Spleen (tissue), 11 donors: ENCODE results near the gene ADAMTSL3. TPM values are rescaled to one million over a fixed set of nuclear protein-coding genes. Genes with fewer than 3 reads are reported as not detected.

ENCODE experiments used
- DNase-seq: peaks from one replicate; pipeline ENCODE4 v3.0.0-alpha.2; 2020
- H3K27ac ChIP-seq, 8 donors: fragments of 200-600 bp; sonication (generic) in 7 of 8; 1 replicate in 4 of 8; 2 replicates in 4 of 8; pipeline versions ENCODE4 v1.5.0 to v1.8.0; 2016 to 2021; ENCODE audit warnings: inconsistent platforms in 4 of 8, mild to moderate bottlenecking in 4 of 8, moderate library complexity in 1 of 8
- H3K27me3 ChIP-seq, 7 donors: fragments of 200-600 bp; sonication (generic) in 6 of 7; replicated peaks in 1 of 7; 1 replicate in 4 of 7; 2 replicates in 3 of 7; pipeline versions ENCODE4 v1.5.0 to v1.8.0; 2016 to 2021; ENCODE audit warnings: inconsistent platforms in 3 of 7, mild to moderate bottlenecking in 1 of 7
- H3K36me3 ChIP-seq, 6 donors: fragments of 200-600 bp; sonication (generic) in 5 of 6; 1 replicate in 4 of 6; 2 replicates in 2 of 6; pipeline versions ENCODE4 v1.5.0 to v1.8.0; 2016 to 2021; ENCODE audit warnings: inconsistent platforms in 2 of 6
- H3K4me1 ChIP-seq, 6 donors: fragments of 200-600 bp; sonication (generic) in 5 of 6; 1 replicate in 3 of 6; 2 replicates in 3 of 6; pipeline versions ENCODE4 v1.5.0 to v1.8.0; 2016 to 2021; ENCODE audit warnings: inconsistent platforms in 3 of 6
- H3K4me3 ChIP-seq, 8 donors: fragments of 200-600 bp; sonication (generic) in 7 of 8; 1 replicate in 4 of 8; 2 replicates in 4 of 8; pipeline versions ENCODE4 v1.5.0 to v1.8.0; 2016 to 2021; ENCODE audit warnings: inconsistent platforms in 4 of 8, mild to moderate bottlenecking in 4 of 8, moderate library complexity in 2 of 8
- H3K9me3 ChIP-seq, 8 donors: fragments of 200-600 bp; sonication (generic) in 7 of 8; 1 replicate in 4 of 8; 2 replicates in 4 of 8; pipeline versions ENCODE4 v1.5.0 to v1.8.0; 2016 to 2021; ENCODE audit warnings: inconsistent platforms in 4 of 8
- POLR2A ChIP-seq, 3 donors: fragments of 450-650 bp; IDR thresholded peaks; one replicate each; pipeline ENCODE4 v1.5.1; 2017; ENCODE audit warnings: antibody characterized with exemption in 3 of 3, mild to moderate bottlenecking in 1 of 3
- POLR2AphosphoS5 ChIP-seq, 3 donors: sonication (generic); formaldehyde crosslinking; IDR thresholded peaks; one replicate each; pipeline ENCODE4 v1.5.1; 2017; ENCODE audit warnings: antibody characterized with exemption in 3 of 3
- WGBS, 5 donors: extraction: QIAGEN DNeasy Blood & Tissue Kit in 3 of 5; methylation state at CpG; one replicate each; pipeline versions ENCODE4 v1.1.5 to v1.1.7; 2013 to 2018; 5-methylcytosine and 5-hydroxymethylcytosine counted together
- intact Hi-C: fragments of 100-400 bp; cut with DNase I; formaldehyde crosslinking; loops from one replicate; pipeline ENCODE4 v1.15.0; 2023; ENCODE audit warnings: low total_unique reads
- polyA plus RNA-seq, 3 donors: library from polyadenylated mRNA; stranded (reverse); fragments of 200-250 nt; gene quantifications; one replicate each; pipeline ENCODE4 v1.2.1, GENCODE V29; 2013
- total RNA-seq, 7 donors: library from RNA; depleted of rRNA in 3 of 7; stranded (reverse); fragments of >200 nt in 3 of 7; fragmentation: NEBNext Ultra II Directional in 4 of 7; extraction: Animal tissue kit (Norgen Biotek cat#: 25700) in 4 of 7; gene quantifications; one replicate each; pipeline versions ENCODE4 v1.1.0 to v1.2.1, GENCODE V29; 2016 to 2021
- TF ChIP-seq, protein P1 (sequence below), 11 experiments: fragments of 200-600 bp in 7 of 11; fragments of 450-650 bp in 4 of 11; sonication (generic) in 4 of 11; IDR thresholded peaks in 8 of 11; conservative IDR thresholded peaks in 3 of 11; 1 replicate in 7 of 11; 2 replicates in 4 of 11; pipeline versions ENCODE4 v1.4.0 to v1.8.0; 2016 to 2021; ENCODE audit warnings: antibody characterized with exemption in 11 of 11, inconsistent platforms in 4 of 11, mild to moderate bottlenecking in 1 of 11
- donor health status: healthy with polysubstance abuse.
- donor health status: DM: no; HTN: no; CAD: no; lungs with moderate emphysema.
- donor health status: DM: no; HTN: no; CAD: no.
- donor health status: Bipolar disorder and iron deficiency.
- donor health status: healthy.
- donor health status: DM: no; HTN: no; CAD: no.
- donor health status: DM: yes; HTN: yes; CAD: no.

The ADAMTSL3 gene
- total and polyA plus RNA-seq, 10 donors = 0.09 to 5.7 (median 2.9) TPM

- H3K36me3 ChIP-seq = no peaks in the 10 kb centered on the region
- H3K4me3 ChIP-seq = peak overlapping the region in 4 of 8 donors; percentile 28 to 57 (median 30)
- DNase-seq = no peak
- intact Hi-C loops = no loop called here
- no peak for TF ChIP-seq POLR2AphosphoS5 (IDR thresholded peaks at IDR 0.05)
- no peak for TF ChIP-seq POLR2A (IDR thresholded peaks at IDR 0.05)
- TF ChIP-seq, protein P1, sequence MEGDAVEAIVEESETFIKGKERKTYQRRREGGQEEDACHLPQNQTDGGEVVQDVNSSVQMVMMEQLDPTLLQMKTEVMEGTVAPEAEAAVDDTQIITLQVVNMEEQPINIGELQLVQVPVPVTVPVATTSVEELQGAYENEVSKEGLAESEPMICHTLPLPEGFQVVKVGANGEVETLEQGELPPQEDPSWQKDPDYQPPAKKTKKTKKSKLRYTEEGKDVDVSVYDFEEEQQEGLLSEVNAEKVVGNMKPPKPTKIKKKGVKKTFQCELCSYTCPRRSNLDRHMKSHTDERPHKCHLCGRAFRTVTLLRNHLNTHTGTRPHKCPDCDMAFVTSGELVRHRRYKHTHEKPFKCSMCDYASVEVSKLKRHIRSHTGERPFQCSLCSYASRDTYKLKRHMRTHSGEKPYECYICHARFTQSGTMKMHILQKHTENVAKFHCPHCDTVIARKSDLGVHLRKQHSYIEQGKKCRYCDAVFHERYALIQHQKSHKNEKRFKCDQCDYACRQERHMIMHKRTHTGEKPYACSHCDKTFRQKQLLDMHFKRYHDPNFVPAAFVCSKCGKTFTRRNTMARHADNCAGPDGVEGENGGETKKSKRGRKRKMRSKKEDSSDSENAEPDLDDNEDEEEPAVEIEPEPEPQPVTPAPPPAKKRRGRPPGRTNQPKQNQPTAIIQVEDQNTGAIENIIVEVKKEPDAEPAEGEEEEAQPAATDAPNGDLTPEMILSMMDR (IDR thresholded peaks at IDR 0.05 in 8 of 11, conservative IDR thresholded peaks at IDR 0.05 in 3 of 11) = no peak
- 22 to 62% (median 27%) methylated on average over 5 to 18 of the region's 18 CpGs for WGBS, 5 donors
- H3K27ac ChIP-seq = peak overlapping the region in 1 of 8 donors; percentile 10
- peaks cover 0 to 12% (median 0%) of the 10 kb centered on the region in 6 donors for H3K4me1 ChIP-seq
- H3K27me3 ChIP-seq = peaks cover 0 to 85% (median 27%) of the 10 kb centered on the region in 7 donors
- no peaks in the 10 kb centered on the region for H3K9me3 ChIP-seq
Measured at GRCh38 chr15:83653288-83653638, 660 bp upstream of the ADAMTSL3 start.

DNA sequence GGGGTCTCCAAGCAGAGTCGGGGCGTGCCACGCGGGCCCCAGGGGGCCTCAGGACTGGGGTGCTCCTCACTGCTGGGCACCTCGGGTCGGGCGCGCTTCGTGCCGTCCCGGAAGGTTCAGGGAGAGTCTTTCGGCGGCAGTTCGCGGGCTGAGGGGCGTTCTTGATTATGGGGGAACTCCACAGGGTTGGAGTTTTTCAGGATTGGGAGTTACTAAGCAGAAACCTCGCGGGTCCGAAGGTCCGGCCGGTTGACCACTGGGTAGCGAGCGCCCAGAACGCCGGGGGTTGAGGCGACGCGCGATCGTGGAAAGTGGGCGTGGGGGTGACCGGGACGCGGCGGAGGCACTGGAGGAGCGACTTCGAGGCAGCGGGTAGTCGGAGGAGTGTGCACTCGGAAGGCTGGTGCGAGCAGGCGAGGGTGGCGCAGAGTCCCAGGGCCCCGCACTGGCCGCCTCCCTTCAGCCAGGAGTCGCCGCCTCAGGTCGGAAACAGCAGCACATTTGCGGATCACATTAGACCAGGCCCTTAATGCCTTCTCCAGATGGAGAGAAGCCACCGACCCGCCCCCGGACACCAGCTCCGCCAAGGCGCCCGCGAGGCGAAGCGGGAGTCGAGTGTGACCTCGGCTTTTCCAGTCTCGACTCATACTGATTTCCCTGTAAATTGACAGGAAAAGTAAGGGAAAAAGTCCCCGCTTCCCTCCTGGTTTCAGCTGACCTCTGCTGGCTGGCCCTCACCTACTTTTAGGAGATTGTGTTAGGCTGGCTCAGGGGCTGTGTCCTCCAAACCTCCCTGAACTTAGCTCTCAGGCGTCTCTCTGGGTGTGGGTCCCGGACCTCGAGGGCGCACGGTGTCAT is 685 bp downstream of the ADAMTSL3 start:
- H3K9me3 ChIP-seq = no peaks in the 10 kb centered on the region
- H3K4me1 ChIP-seq = peaks cover 0 to 12% (median 0%) of the 10 kb centered on the region in 6 donors
- TF ChIP-seq POLR2A (IDR thresholded peaks at IDR 0.05) (no peak), POLR2AphosphoS5 (IDR thresholded peaks at IDR 0.05) (no peak)
- TF ChIP-seq, protein P1 (IDR thresholded peaks at IDR 0.05 in 8 of 11, conservative IDR thresholded peaks at IDR 0.05 in 3 of 11) = no peak
- peaks cover 0 to 85% (median 27%) of the 10 kb centered on the region in 7 donors for H3K27me3 ChIP-seq
- no peak for DNase-seq
- no peak overlapping the region for H3K27ac ChIP-seq
- intact Hi-C loops = no loop called here
- WGBS, 5 donors = 11 to 18% (median 14%) methylated on average over 53 to 67 of the region's 67 CpGs
- H3K36me3 ChIP-seq = no peaks in the 10 kb centered on the region
- peak overlapping the region; percentile 4 to 57 (median 28) for H3K4me3 ChIP-seq

DNA sequence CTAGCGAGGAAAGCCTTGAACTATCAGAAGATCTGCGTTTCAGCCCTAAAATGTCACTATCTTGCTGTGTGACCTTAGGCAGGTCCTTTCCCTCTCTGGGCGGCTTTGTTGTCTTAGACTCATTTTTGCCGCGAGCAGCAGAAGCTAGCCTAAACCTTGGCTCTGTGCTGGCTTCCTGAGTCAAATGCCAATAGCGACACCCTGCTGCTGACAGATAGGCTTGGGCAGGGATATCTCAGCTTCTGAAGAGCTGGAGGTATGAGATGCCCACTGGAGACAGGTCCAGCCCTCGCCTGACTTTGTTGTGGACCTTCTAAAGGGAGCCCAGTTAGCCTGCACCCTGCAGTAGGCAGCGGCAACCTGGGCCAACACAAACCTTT is 1.3 kb downstream of the ADAMTSL3 start:
- DNase-seq = no peak
- Histone ChIP-seq H3K4me3 (peak overlapping the region in 1 of 8 donors; percentile 17), H3K4me1 (peaks cover 0 to 12% (median 0%) of the 10 kb centered on the region in 6 donors), H3K36me3 (no peaks in the 10 kb centered on the region), H3K9me3 (peaks cover 0 to 2% (median 0%) of the 10 kb centered on the region in 8 donors), H3K27ac (no peak overlapping the region), H3K27me3 (peaks cover 0 to 79% (median 27%) of the 10 kb centered on the region in 7 donors)
- WGBS, 5 donors = 75 to 84% (median 77%) methylated on average over 8 of the region's 8 CpGs
- intact Hi-C loops = no loop called here
- TF ChIP-seq, protein P1 (IDR thresholded peaks at IDR 0.05 in 8 of 11, conservative IDR thresholded peaks at IDR 0.05 in 3 of 11) = no peak
- TF ChIP-seq POLR2A (IDR thresholded peaks at IDR 0.05) = no peak
- TF ChIP-seq POLR2AphosphoS5 (IDR thresholded peaks at IDR 0.05) = no peak

- H3K27me3 ChIP-seq = peaks cover 0 to 72% (median 27%) of the 10 kb centered on the region in 7 donors
- H3K9me3 ChIP-seq = peaks cover 0 to 5% (median 0%) of the 10 kb centered on the region in 8 donors
- TF ChIP-seq POLR2A (IDR thresholded peaks at IDR 0.05) = no peak
- TF ChIP-seq, protein P1 (IDR thresholded peaks at IDR 0.05 in 8 of 11, conservative IDR thresholded peaks at IDR 0.05 in 3 of 11) = no peak
- TF ChIP-seq POLR2AphosphoS5 (IDR thresholded peaks at IDR 0.05) = no peak
- 89 to 93% (median 91%) methylated on average over 5 of the region's 5 CpGs for WGBS, 5 donors
- H3K4me3 ChIP-seq = no peak overlapping the region
- H3K36me3 ChIP-seq = no peaks in the 10 kb centered on the region
- H3K27ac ChIP-seq = no peak overlapping the region
- intact Hi-C loops = no loop called here
- no peak for DNase-seq
- H3K4me1 ChIP-seq = peaks cover 0 to 12% (median 0%) of the 10 kb centered on the region in 6 donors
Measured at GRCh38 chr15:83656192-83656591, 2.3 kb downstream of the ADAMTSL3 start.
